Cardiac fibroblast (primary cell): ENCODE data around the gene CHST6.

ENCODE experiments used
- DNase-seq, 2 donors: peaks; one replicate each; pipeline versions ENCODE4 v3.0.0 to v3.0.0-alpha.2; 2010; ENCODE audit warnings: low read depth in 2 of 2
- H3K4me3 ChIP-seq, 2 donors: replicated peaks in 1 of 2; 1 replicate in 1 of 2; 2 replicates in 1 of 2; pipeline ENCODE4 v1.5.1; 2011; ENCODE audit warnings: low read depth in 2 of 2, low read length in 2 of 2, mild to moderate bottlenecking in 2 of 2, moderate library complexity in 1 of 2
- TF ChIP-seq, protein P1 (sequence below): IDR thresholded peaks from one replicate; pipeline ENCODE4 v1.5.1; 2011; ENCODE audit warnings: low read depth, mild to moderate bottlenecking, low read length, inconsistent platforms

Gene CHST6

GRCh38 chr16:75462806-75463205 is 32.4 kb downstream of the CHST6 start:
- H3K4me3 ChIP-seq = peak overlapping the region in 1 of 2 donors; percentile 83
- TF ChIP-seq, protein P1, sequence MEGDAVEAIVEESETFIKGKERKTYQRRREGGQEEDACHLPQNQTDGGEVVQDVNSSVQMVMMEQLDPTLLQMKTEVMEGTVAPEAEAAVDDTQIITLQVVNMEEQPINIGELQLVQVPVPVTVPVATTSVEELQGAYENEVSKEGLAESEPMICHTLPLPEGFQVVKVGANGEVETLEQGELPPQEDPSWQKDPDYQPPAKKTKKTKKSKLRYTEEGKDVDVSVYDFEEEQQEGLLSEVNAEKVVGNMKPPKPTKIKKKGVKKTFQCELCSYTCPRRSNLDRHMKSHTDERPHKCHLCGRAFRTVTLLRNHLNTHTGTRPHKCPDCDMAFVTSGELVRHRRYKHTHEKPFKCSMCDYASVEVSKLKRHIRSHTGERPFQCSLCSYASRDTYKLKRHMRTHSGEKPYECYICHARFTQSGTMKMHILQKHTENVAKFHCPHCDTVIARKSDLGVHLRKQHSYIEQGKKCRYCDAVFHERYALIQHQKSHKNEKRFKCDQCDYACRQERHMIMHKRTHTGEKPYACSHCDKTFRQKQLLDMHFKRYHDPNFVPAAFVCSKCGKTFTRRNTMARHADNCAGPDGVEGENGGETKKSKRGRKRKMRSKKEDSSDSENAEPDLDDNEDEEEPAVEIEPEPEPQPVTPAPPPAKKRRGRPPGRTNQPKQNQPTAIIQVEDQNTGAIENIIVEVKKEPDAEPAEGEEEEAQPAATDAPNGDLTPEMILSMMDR = no peak

DNA sequence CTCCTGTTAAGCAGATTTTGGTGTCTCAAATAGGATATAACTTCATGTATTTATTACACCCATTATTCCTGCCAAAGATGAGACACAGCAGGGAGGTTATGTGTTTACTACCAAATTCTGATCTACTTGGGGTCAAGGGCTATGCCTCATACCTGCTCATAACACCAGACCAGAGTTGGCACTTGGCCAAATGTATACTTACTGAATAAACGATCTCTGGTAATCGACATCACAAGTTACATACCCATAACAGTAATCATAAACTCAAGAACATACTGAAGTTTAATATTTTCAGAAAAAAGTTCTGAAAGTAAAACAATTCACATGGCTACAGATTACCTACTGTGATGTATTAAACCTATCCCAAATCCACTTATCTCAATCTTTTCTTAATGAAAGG is 33.7 kb downstream of the CHST6 start:
- DNase-seq = no peak
- no peak overlapping the region for H3K4me3 ChIP-seq
- TF ChIP-seq, protein P1 = no peak

More at GRCh38 chr16:75462806-75463205, 32.4 kb downstream of the CHST6 start:
- no peak for DNase-seq

- peak in 1 of 2 donors; percentile 34 for DNase-seq
- no peak overlapping the region for H3K4me3 ChIP-seq
- TF ChIP-seq, protein P1 = no peak
Measured at GRCh38 chr16:75460446-75460845, 34.8 kb downstream of the CHST6 start.

- no peak for DNase-seq
- H3K4me3 ChIP-seq = no peak overlapping the region
- TF ChIP-seq, protein P1 = no peak
Measured at GRCh38 chr16:75459691-75460090, 35.5 kb downstream of the CHST6 start.

DNA sequence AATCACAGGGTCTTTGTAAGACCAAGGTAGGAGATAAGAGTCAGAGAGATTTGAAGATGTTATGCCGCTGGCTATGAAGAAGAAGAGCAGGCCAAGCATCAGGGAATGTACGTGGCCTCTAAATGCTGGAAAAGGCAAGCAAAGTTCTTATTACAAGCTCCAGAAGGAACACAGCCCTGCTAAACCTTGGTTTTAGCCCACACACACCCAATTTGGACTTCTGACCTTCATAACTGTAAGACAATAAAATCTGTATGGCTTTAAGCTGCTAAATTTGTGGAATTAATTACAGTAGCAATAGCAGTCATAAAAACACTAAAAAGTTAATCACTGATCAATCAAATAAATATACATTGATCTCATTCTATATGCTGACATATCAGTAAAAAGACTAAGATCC is 36.8 kb downstream of the CHST6 start:
- DNase-seq = no peak
- TF ChIP-seq, protein P1 = no peak

DNA sequence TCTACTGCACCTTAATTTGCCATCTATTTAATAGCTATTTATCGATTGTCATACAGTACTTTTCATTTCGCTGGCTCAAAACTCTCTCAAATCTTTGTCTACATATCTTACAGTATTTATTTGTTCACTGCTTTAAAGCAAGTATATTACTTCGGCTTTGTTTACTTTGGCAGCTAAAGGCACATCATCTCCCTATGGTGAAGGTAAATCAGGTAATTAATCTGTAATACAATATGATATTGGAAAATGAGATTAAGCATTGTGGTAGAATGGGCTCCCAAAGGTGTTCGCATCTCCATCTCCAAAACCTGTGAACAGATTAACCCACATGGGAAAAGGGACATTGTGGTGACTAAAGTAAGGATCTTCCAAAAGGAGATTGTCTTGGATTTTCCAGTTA is 37.2 kb downstream of the CHST6 start:
- no peak for DNase-seq
- TF ChIP-seq, protein P1 = no peak
- H3K4me3 ChIP-seq = no peak overlapping the region

More for the DNA sequence above, 36.8 kb downstream of the CHST6 start:
- H3K4me3 ChIP-seq = no peak overlapping the region

GRCh38 chr16:75457485-75458021 is 37.7 kb downstream of the CHST6 start:
- H3K4me3 ChIP-seq = no peak overlapping the region
- no peak for DNase-seq
- TF ChIP-seq, protein P1 = no peak
